Activated CD4-positive, alpha-beta T cell treated with anti-CD3 and anti-CD28 coated beads, Interleukin-2, Interleukin-4, amounts not matched to agents 100 ng/mL and 50 ng/mL, durations not matched to agents 16 hours and 8 hours (primary cell): Measurements from ENCODE around the gene CDH5.

ENCODE experiments used
- DNase-seq: peaks from one replicate; pipeline ENCODE4 v3.0.0-alpha.2; 2020; ENCODE audit warnings: low spot score

CDH5 gene

DNA sequence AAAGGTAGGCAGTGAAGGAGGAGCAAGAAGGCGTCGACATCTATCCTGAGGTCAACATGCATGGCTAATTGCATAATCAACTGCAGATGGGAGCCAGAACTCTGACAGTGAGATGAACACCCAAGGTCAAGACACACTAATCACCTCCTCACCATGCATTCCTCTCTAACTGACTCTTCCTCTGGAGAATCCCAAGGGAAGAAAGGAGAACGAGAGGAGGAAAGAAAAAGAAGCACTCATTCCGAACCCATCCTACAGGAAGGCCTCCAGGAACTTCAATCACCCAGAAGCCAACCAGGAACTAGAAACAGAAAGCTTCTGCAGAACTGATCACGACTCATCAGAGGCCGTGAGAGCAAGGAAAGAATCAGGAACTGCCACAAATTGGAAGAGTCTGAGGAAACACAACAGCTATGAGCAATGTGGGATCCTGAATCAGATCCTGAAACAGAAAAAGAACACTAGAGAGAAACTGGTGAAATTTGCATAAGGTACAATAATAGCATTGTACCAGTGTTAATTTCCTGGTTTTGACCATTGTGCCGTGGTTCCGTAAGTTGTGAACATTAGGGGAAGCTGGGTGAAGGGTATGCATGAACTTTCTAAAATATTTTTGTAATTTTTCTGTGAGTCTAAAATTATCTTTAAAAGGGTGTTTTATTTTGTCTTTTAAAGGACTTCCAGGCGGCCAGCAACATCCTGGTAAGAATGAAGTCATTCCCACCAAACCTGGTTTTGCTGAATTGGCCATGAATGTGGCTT lies 50.6 kb downstream of the CDH5 start:
- no peak for DNase-seq

DNA sequence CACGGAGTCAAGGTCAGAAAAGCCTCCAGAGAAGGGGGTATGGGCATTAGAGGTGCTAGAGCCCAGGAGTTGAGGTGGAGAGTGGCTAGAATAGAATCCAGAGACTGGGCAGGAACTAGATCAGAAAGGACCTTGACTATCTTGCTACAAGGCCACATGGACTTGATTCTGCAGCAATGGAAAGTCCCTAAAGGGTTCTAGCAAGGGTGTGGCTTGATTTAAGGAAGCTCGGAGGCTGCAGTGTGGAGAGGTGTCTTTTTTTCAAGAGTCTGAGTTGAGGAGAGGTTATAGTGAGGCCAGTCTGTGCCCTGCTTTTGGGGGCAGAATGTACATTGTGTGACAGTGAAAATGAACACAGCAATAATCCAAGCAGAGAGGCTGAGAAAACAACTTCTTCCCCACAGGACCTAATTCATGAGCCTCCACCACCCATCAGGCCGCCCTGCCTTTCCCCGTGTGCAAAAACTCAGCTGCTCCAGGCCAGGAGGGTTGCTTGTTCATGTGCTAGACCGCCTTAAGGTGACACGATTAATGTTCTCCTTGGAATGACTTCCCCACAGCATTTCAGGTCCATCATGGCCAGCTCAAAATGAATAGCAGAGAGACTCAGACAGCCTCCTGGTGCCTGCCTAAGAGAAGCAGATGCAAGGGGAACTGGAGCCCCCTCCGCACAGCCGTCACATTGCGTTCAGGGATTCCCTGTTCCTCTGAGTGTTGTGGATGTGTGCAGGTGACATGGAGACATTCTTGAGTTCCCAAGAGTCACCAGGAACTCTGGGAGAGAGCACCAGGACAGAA lies 51.9 kb downstream of the CDH5 start:
- no peak for DNase-seq

DNA sequence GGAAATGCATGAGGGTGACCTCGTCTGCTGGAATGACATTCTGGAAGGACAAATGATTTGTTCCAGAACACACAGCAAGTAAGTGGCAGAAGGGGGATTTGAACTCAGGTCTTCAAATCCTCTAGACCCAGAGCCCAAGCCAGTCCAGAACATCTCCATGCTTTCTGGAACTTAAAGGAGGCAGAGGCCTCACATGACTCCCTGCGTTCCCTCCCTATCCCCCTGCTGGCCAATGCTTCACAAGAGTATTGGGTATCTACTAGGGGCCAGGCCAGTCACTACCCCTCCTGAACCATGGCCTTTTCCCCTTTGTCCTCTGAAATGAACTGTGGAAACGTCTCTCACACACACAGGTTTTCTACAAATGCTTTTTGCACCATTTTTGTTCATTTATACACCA lies 53.0 kb downstream of the CDH5 start:
- DNase-seq = no peak

DNA sequence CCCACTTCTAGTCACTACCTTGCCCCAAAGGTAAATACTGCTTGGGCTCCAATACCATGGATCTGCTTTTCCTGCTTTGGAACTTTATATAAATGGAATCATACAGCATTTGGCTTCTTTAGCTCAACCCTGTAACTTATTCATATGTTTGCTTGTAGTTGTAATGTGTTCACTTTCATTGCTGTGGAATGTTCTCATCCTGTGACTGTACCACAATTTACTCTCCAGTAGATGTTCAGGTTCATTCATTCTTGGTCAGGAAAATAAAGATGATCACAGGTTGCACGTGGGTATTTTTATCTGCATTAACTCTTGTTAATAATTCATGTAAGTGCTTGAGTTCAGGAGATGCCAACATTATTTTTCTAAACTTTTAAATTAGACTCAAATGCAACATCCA lies 53.9 kb downstream of the CDH5 start:
- no peak for DNase-seq

DNA sequence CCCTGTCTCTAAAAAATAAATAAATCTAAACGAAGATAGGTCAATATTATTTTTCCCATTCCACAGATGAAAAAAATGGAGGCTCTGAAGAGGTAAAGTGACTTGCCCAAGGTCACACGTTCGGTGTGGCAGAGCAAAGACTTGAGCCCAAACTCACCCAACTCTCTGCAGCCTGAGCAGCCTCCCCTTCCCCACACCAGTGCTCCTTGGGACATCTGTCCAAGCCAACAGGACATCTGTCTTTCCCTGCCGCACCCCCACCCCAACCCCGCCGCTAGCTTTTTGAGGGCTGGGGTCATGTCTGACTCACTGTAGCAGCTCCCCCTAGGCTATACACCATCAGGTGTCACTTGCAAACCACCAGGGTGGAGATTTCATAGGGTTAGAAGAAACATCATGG lies 55.4 kb downstream of the CDH5 start:
- DNase-seq = no peak

DNA sequence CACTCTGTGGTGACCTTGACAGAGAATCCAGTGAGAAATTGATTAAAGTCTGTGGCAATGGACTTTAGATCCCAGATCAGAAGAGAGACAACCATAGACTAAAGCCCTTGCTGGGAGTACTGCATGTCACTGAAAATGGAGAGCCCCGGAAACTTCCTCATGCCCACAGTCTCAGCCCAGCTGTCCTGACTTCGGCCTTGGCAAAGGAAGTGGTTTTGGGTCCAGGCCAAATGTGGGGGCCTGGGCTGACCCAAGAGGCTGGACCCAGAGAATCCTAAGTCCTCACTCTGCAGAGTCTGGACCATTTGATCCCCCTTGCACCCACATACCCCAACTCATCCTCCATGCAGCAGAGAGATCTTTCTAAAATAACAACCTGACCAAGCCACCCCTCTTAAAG lies 55.9 kb downstream of the CDH5 start:
- no peak for DNase-seq

DNA sequence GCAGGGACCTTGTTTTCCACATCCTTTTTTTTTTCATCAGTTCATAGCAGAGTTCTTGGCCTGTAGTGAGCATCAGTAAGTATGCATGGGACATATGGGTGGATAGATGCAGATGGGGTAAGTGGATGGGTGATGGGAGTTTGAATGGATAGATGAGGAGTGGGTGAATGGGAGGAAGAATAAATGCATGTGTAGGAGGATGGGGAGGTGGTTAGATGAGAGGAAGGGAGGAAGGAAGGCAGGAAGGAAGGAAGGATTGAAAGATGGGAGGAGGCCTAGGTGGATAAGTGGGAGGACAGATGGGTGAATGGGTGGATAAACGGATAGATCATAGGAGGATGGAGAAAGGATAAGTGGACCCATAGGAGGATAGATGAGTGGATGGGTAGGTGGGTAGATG lies 56.7 kb downstream of the CDH5 start:
- no peak for DNase-seq

DNA sequence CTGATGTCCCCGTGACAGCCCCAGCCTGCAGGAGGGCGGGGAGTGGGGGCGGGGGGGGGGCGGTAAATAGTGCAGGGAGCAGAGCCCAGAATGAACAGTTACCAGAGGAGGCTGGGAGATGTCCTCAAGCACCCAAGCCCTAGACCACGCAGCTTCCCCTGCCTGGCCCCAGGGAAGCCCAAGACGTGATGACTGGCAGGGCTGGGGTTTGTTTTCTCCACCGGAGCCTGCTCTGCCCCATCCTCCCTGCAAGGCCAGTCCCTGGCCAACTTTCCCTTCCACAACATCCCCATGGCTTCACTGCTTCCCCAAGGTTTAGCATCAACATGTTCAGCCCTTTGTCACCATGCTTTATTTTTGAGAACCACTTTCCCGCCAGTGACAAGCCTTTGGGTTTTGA lies 59.2 kb downstream of the CDH5 start:
- DNase-seq = no peak

DNA sequence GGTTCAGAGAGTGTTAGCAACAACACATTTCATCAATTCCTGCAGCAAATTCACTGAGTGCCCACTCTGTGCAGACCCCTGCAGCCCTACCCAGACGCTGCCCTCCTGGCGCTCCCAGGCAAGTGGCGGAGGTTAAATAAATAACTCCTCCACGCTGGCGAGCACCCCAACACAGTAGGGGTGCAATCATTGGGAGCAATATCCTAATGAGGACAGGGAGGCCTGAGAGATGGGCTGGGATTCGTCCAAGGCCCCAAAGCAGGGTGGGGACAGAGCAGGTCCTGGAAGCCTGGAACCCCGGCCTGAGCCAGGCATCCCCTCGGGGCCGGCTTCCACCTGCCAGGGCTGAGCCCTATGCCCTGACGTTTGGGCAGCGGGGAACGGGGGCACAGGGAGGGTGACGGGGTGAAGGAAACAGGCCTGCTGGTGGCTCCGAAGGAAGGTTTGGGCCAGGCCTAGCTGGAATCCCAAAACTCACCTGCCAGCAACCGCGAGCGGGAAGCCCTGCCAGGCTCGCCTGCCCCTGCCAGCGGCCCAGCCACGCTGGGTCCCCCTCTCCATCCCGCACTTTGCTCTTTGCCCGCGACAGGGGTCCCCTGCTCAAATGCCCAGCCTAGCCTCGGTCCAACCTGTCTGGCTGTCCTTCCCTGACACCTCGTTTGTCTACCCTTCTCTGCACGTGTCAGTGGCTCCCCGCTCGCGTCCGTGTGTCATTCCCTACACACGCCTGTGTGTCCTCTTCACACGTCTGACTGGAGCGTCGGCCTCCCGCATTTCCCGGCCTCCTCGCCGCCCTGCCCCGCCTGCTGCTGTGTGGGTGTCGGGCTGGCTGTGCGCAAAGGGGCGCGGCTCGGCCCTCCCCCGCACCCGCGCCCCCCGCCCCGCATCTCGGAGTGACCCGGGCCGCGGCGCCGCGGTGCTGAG lies 59.9 kb downstream of the CDH5 start:
- no peak for DNase-seq

DNA sequence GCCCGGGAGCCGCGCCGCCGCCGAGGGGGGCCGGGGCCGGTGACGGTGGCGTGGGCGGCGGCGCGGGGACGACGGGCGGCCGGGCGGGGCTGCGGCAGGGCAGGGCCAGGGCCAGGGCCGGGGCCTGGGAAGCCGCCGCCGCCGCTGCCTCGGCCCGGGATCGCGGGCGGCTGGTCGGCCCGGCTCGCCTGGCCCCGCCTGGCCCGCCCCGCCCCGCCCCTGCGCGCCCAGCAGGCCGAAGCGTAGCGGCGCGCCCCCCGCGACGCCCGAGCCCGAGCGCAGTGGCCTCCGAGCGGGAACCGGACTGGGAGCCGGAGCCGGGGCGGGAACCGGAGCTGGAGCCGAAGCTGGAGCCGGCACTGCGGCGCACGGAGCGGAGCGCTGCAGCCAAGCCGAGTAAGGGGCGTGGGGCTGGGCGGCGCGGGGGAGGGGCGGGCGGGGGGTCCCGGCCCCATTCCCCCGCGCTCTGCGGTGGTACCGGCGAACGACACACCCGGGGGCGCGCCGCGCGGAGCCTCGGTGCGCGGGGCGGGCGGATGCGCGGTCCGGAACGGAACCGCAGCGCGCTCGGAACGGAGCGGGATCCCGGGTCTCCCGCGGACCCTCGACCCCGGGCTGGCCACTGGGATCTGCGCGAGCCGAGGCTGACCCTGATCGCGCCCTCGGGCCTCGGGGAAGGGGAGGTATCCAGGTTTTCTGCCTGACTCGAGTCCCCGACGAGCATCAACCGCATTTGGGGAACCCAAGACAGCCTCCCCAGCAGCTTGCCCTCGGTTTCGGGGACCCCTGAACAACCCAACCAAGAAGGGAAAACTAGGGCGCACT lies 60.8 kb downstream of the CDH5 start, which contains the start of gene BEAN1:
Gene BEAN1 (plus strand): TSS at position 260 of the 825 bp plus-strand sequence. CDS start 10,382 bp downstream, outside the sequence.
- no peak for DNase-seq

DNA sequence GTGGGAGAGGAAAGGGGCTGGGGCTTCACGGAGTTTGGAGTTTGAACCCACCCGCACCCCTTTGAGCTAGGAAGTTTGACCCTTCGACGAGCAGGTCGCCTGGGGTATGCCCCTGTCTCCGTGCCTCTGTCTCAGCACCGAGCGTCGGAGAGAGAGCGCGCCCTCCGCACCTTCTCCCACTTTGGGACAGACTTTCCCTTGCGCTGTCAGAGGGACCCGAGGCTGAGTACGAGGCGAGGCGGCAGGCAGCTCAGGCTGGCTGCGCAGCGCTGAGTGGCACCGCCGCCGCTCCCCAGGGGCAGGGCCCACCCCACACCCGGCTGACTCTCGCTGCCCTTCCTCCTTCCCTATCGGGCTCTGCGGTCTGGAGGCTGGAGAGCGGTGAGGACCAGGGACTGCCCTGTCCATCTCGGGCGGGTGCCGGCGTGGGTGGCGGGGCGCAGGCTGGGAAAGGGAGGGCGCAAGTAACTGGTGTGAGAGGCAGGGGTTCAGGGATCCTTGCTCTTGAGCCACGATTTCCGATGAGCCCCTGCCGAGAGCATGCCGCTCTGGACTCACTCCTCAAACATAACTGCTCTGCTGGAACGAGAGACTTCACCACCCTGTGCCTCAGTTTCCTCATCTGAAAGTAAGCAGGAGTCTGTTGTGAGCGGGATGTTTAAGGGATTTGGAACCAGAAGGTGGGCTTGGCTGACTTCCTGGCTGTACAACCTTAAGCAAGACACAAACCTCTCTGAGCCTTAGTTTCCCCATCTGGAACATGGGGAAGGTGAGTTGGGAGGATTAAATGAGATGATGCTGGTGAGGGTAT lies 61.6 kb downstream of the CDH5 start:
- DNase-seq = no peak

DNA sequence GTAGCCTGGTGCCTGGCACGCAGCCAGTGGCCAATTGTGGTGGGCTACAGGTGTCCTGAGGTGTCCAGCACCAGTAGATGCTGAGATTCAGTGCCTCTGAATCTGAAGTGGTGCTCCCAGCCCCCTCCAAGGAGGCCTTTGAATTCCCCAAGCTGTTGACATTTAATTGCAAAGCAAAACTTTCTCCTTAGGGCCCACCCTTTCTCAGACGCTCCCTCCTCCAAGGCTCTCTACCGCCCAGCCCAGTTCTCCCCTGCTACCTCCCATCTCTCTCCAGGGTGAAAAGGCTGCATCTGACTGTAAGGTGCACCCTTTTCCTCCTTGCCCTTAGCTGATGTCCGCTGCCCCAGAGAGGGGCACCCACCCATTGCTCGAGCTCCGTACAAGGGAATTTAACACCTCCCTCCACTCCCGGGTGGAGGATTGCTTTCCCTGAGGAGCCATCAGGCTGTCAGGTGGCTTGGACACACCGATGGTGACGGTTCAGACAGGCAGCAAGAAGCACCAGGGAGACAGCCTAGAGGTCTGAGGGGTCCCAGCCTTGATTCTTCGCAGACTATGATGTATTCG lies 62.3 kb downstream of the CDH5 start:
- DNase-seq = no peak

DNA sequence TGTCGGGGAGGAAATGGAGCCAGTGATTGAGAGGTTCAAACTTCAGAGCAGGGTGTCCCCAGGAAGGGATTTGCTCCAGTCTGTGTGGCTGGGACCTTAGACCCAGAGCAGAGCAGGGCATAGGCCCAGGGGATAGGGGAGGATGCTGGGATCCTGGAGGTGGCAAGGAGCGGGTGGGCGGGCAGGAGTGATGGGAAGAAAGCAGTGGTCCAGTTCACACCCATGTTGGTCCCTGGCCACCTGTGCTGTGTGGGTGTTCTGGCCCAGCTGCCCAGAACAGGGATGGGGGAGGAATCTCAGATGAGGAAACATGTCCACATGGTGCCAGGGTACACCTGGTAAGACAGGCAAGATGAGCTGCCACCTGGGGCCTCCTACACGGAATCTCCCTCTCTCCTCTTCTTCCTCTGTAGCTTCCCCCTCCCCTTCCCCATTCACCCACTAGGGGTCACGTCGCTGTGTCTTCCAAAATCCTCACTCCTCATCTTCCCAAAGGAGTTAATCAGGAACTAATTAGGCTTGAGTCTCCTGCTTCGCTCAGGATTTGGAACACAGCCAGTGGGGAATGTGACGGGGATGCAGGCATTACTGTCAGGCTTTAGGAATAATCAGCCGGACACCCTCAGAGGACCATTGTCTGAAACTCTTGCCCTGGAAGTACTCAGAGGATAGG lies 62.9 kb downstream of the CDH5 start:
- no peak for DNase-seq

DNA sequence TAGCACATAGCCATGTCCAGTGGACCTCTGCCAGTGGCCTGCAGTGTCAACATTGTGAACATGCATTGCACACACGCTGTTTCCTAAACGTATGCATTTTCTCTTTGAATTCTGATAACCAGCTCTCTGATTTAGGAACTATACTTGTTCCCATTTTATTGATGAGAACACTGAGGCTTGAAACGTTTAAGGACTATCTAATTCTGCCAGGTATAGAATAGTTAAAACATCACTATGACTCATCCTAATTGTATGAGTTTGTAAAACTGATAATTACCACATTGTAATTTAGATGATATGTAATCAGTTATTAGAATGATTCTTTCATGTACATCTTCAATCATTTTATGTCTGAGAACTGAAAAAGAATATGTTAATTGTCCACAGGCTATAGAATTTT lies 63.7 kb downstream of the CDH5 start:
- no peak for DNase-seq

DNA sequence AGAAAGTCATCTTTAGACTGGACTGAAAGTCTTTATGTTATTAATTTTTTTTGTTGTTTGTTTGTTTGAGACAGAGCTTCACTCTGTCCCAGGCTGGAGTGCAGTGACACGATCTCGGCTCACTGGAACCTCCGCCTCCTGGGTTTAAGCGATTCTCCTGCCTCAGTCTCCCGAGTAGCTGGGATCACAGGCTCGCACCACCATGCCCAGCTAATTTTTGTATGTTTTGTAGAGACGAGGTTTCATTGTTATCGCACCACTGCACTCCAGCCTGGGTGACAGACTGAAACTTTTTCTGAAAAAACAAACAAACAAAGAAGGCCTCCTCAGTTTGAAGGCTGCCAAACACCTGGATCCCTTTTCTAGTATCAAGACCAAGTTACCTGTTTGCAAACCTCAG lies 65.3 kb downstream of the CDH5 start:
- DNase-seq = no peak

DNA sequence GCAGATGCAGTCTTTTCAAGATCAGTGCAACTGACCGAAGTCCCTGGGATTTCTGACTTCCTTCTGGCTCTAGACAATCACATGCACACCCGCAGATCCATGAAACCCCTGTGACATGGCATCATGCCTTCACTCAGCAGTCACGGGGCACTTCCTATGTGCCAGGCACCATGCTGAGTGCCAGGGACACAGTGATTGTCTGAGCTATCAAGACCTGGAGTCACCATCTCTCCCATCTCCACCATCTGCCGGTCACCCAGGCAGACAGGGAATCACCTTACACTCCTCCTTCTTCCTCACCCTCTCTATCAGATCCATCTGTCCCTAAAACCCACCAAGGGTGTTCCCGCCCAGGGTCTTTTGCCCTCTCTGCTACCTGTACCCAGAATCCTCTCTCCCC lies 65.9 kb downstream of the CDH5 start:
- no peak for DNase-seq

DNA sequence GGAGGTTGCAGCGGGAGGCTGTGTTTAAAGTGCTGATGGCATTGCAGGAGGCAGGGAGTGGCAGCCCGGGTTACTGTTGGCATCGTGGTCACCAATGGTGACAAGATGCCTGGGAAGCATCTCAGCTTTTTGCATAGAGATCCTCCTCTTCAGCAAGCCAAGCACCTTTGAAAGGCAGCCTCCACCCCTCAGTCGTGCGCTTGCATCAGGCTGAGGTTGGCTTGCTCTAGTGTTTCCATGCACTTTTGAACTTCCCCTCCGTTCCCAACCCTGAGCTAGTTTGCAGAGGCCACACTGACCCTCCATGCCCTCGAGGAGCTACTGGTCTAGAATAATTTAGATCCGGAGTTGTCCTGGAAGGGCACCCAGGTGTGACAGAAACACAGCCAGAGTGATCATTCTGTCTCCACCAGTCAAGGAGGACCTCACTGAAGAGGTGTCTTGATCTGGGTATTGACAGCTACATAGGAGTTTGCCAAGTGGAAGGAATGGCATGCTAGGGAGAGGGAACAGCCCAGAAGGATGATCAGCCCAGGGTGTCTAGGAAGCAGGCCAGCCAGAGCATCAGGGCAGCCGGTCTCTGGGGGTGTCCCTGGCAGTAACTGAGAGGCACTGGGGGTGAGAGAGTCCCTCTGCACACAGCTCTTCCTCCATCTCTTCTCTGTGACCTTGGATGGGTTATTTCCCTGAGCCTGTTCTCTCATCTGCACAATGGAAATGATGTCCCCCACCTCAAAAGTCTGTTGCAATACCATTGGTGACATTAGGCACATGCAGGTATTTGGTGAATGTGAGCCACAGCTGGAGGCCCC lies 68.3 kb downstream of the CDH5 start:
- no peak for DNase-seq

DNA sequence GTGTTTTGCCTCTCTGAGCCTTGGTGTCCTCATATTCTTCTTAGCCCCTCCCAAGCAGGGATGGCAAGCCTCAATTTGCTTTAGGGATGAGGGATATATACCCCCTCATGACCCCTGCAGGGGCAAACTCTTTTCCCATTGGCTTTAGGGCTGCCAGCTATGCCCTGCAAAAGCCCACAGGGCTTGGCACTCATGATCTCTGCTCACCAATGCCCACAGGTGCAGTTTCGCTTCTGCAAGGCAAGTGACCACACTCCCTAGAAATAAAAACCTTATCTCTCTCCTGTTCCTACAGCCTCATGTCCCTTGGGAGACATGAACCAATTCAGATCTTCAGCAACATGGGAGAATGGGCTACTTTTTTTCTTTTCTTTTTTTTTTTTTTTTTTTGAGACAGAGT lies 69.4 kb downstream of the CDH5 start:
- no peak for DNase-seq

DNA sequence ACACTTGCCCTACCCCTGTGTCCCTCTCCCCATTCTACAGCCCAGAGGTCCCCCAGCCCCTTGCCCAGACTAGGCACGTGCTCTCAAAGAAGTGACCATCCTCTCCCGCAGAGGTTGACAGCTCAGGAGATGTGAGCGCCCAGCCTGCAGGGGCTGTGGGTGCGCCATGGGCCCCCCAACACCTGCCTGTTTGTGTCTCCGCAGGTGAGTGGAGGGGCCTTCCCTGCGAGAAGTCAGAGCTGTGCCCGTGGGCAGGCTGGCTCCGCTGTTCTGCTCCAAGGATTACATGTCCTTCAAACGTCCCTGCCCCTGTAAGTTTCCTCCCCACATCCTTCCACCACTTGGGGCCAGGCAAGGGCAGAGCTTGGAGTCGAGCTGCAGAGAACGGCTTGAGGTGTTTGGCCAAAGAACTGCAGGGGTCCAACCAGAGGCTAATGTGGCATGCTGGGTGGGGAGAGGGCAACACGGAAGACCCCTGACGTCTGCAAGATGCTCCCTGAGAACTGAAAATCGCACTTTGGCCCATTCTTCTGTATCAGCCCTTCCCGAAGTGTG lies 71.0 kb downstream of the CDH5 start:
- DNase-seq = no peak
